HG03469 (cell line): ENCODE data around the gene PDE1A.

Experiments used
- ATAC-seq: cut with Tn5 transposase; IDR thresholded peaks from one replicate; pipeline ENCODE4 v1.9.1; 2021; ENCODE audit warnings: mild to moderate bottlenecking, moderate library complexity, moderate number of reproducible peaks; ENCODE audit not compliant: unreplicated experiment

Gene PDE1A

GRCh38 chr2:182426918-182427240 is at the start of gene PDE1A:
PDE1A (minus strand) TSS chr2:182427036.
- ATAC-seq: no peak

DNA sequence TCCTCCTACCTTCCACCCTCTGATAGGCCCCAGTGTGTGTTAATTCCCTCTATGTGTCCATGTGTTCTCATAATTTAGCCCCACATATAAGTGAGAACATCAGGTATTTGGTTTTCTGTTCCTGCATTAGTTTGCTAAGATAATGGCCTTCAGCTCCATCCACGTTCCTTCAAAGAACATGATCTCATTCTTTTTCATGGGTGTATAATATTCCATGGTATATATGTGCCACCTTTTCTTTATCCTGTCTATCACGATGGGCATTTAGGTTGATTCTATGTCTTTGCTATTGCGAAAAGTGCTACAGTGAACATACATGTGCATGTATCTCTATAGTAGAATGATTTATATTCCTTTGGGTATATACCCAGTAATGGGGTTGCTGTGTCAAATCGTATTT is 46.8 kb upstream of the PDE1A start:
- no peak for ATAC-seq

DNA sequence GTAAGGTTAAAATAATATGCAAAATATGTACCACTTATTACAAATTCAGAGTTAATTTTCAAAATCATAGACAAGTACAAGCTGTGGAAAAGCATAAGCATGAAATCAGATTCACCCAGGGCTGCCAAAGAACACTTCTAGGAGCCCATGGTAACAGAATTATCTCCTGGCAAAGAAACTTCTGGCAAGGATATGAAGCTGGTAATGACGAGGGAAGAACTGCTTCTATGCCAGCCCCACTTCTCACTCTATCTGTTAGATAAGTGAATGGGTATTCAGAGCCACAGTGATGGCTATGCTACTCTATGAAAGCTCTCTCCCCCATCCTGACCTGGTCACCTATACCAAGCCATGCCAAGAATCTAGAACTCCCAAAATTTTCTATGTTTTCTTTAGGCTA is 36.9 kb upstream of the PDE1A start:
- ATAC-seq: no peak

- no peak for ATAC-seq
Observed at GRCh38 chr2:182456784-182457183, 29.9 kb upstream of the PDE1A start.

DNA sequence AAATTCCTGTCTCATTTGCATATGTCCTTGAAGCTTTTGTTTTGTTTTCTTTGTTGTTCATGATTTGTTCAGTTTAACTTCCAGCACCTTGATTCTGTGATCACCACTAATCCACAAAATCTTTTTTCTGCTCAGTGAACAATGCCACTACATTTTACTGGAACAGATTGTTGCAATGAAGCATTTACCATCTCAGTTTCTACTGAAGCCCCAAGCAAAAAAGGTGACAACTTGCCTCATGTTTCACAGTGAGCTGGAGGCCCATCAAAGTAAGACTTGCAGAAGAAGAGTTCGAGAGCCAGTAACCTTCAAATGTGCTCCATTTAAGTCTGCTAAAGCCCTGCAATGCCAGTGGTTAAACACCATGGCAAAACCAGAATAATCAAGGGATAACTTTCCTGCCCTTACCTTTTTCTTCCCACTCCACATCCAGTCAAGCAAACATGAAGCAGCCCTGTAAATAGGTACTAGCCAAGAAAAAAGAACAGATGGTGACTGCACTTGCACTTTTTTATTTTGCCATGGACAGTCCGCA is 25.7 kb upstream of the PDE1A start:
- no peak for ATAC-seq

DNA sequence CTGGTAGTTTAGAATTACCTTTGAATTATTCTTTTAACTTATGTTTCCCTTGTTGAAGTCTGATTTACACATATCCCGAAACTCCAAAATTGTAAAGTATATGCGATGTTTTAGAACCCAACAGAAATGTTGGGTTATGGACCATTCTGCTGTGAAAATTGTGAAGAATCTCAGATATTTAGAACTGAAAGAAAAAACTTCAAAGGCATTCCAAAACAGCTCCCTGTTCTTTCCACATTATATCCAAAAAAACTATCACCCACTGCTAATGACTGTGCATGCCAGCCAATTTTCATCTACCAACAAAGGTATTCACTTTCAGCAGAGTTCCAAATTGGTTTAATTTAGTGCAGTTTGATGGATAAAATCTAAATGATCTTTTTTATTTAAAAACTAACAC is 21.5 kb upstream of the PDE1A start:
- ATAC-seq: no peak

- no peak for ATAC-seq
Observed at GRCh38 chr2:182447863-182448262, 21.0 kb upstream of the PDE1A start.

DNA sequence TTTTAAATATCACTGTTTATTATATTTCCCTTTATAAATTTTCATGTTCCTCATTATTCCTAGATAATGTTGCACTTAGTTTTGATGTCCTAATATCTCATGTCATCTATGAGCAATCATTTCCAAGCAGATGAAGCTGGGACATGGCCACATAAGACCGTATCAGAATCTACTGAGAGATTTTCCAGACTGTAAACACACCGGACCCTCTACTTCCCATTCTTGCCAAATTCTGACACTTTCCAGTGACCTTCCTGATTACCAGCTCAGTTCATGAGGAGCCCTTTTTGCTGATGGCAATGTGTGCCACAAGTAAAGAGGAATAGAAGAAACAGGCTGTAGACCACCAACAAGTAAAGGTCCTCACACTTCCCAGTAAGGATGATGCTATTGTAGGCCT is 20.3 kb upstream of the PDE1A start:
- ATAC-seq: no peak

DNA sequence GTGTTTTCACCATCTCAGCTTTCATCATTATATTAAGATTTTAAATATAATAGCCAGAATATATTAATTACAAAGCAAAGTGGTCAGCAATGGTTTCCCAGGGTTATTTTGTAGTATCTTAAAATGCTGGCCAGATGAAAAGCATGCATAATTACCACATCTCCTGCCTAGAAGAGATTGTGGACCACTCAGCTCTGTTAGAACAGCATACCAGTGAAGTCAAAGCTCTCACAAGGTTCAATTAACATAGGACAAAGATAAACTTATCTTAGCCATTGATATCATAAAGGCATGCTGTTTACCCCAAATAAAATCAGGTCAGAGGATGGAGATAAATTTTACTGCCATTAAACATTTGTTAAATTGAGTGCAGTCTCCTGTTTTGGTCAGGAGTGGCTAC is 19.3 kb upstream of the PDE1A start:
- no peak for ATAC-seq

GRCh38 chr2:182445391-182445965 is 18.6 kb upstream of the PDE1A start:
- no peak for ATAC-seq

DNA sequence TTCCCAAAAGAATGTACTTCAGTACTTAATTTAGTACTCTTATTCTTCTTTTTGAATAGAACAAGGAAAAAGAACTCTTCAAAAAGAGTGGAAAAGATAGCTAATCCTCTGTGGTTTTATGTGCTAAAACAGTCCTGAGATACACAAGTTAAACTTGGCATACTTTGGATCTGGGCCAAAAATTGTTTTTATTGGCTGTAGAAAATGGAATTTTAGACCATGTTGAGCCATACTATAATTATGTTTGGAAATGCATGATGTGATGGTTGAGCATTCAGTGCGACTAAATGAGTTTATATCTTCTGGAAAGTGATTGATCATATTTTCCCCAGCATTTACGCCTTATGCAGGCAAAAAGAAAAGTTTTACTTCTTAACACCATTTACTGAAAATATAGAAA is 18.0 kb upstream of the PDE1A start:
- no peak for ATAC-seq

DNA sequence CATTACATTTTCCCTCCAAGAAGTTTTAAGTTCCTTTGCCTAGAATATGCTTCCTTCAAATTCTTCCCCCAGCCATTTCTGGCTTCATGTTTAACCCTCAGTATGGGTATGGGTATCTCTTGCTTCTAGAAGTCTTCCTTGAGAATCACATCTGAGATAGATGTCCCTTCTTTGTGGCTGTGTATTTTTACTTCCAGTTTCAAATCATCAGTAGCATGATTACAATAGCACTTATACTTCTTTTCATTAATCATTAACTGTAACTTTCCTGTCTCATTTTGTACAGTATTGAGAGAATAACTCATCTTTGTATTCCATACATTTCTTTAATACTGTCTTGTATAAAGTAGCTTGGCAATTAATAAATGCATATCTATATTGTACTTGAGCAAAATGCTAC is 17.3 kb upstream of the PDE1A start:
- ATAC-seq: no peak

GRCh38 chr2:182436252-182436651 is 9.4 kb upstream of the PDE1A start:
- ATAC-seq: no peak

GRCh38 chr2:182435754-182436153 is 8.9 kb upstream of the PDE1A start:
- no peak for ATAC-seq

DNA sequence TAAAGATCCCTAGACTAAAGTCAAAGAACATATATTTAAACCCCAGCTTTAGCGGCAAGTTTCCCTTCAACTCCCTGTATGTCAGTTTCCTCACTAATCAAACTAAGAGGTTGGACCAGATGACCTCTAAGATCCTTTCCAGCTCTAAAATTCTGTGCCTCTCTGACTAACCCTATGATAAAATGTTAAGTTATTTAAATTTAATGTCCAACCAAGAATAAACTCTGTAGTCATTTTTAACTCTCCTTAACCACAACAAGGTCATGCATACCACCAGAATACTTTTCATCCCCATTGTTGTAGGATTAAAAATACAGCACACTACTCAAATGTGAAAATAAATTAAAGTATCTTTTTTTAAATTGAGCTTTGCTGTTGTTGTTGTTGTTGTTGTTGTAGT is 5.2 kb upstream of the PDE1A start:
- ATAC-seq: no peak

- ATAC-seq: no peak
Observed at GRCh38 chr2:182428476-182428875, 1.6 kb upstream of the PDE1A start.

DNA sequence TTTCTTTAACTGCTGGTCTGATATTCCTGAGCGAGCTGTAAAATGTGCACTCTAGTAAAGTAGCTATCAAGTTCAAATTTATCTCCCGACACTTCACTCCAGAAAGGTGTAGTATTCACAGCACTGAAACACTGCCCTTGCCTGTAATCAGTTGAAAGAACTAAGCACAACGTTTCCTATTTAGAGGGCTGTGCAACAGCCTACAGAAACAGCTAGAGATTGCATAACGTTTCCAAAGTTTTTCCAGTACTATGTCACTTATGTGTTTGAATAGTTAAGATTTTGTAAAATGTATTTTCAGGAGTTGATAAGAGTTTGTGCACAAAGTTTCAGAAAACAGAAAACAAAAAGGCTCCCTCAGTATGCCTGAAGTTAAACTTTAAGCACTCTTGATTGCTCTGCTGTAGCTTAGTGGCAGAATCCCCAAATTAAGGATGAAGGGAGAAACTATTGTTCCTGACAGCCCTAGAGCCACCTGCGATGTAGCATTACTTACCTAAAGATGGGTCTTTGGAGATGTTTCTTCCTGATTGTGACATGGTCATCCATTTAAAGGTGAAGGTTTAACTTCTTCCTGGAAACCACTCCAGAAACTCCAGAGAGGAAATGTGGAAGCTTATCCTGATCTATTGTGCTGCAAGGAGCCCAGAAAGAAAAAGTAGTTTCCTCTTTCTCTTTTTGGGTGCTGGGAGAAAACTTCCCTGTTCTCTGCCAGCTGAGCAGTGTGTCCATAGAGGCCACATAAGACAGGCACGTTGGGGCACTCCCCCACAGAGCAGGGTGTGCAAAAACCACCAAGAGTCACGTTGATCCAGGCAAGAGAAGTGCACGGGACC is 536 bp downstream of the PDE1A start:
- ATAC-seq: no peak

DNA sequence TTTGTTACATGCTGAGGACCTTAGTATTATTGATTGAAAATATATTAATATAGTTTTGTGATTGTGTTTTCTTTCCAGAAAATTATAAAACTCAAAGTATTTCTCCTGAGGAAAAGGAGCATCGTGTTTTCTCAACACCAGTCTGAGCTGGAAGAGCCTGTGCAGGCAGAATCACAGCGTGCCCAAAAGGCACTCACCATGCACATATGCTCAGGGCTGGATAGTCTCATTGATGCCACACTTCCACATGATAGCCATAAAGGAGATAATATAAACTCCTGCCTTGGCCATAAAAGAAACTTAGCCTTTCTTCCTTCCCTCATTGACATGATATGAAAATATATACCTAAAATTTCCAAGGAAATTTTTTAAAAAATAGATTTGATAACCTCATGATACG is 4.0 kb downstream of the PDE1A start:
- ATAC-seq: no peak

DNA sequence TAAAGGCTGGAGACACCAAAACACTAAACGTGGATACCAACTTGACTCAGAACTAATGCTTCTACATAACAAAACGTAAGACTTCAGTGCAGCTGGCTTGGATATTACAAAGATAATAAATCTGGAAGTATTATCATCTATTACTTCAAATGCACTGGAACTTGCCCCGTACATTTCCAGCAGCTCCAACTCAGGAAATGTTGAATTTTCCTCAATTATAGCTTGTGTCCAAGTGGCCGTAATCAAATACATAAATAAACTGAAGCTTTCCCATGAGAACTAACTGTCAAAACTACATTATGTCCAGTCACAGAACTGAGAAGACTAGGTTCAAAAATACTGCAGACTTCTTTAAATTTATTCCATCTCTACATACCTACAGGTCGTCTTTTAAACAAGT is 6.2 kb downstream of the PDE1A start:
- no peak for ATAC-seq

- ATAC-seq: no peak
Observed at GRCh38 chr2:182416861-182417260, 10.0 kb downstream of the PDE1A start.

GRCh38 chr2:182416191-182416590 is 10.6 kb downstream of the PDE1A start:
- ATAC-seq: no peak

DNA sequence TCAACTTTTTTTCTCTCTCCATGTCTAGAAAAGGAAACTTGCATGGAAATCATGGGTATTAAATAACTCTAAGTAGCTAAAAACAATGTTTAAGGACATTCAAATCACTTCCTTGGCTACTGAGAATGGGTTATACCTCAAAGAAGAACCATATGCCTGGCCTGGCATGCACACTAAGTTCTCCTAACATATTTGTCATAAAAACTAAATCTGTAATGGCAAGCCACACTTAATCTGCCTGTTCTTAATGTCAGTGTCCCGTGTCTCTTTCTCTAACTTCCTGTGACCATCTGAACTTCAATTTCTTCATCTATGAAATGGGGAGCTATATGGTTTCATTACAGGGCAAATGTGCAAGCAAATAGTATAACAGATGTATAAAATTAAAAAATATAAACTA is 11.1 kb downstream of the PDE1A start:
- ATAC-seq: no peak

DNA sequence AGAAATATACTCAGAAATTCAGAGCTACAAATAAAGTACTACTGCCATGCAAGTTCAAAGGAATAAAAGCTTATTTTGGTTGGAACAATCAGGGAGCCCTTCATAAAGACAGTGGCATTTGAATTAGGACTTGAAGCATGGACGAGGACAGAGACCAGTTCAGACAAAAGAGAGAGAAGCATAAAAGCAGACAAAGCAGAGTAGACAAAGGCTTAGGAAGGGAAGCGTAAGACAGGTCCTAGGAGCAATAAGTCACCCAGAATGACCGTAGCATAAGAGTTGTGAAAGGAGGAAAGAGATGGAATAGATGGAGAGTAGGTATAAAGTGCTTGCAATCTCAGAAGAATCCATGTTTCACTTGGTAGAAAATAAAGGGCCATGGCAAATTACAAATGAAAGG is 14.0 kb downstream of the PDE1A start:
- ATAC-seq: no peak
